CD14-positive monocyte (primary cell): ENCODE measurements around the gene CEP78. TPM values are rescaled to one million over a fixed set of nuclear protein-coding genes. Genes with fewer than 3 reads are reported as not detected.

Experiments used
- DNase-seq, 3 donors: peaks; one replicate each; pipeline ENCODE4 v3.0.0-alpha.2; 2011 to 2022
- H2AFZ ChIP-seq: 2 replicates; pipeline ENCODE4 v1.6.0; 2012; ENCODE audit warnings: mild to moderate bottlenecking, low read depth, low read length, inconsistent platforms; ENCODE audit not compliant: insufficient read depth, poor library complexity, severe bottlenecking
- H3K27ac ChIP-seq, 2 donors: 1 replicate in 1 of 2; 2 replicates in 1 of 2; pipeline ENCODE4 v1.5.1; 2012 to 2013; ENCODE audit warnings: low read length in 2 of 2, control low read depth in 1 of 2, inconsistent platforms in 1 of 2, low read depth in 1 of 2, mild to moderate bottlenecking in 1 of 2
- H3K27me3 ChIP-seq, 2 donors: one replicate each; pipeline versions ENCODE4 v1.6.0 to v1.6.1; 2011 to 2013; ENCODE audit warnings: low read length in 2 of 2; ENCODE audit not compliant: control insufficient read depth in 2 of 2, insufficient read depth in 2 of 2
- H3K36me3 ChIP-seq, 2 donors: replicated peaks in 1 of 2; 1 replicate in 1 of 2; 2 replicates in 1 of 2; pipeline versions ENCODE4 v1.5.1 to v1.6.1; 2012 to 2013; ENCODE audit warnings: low read length in 2 of 2, control low read depth in 1 of 2, inconsistent platforms in 1 of 2, mild to moderate bottlenecking in 1 of 2; ENCODE audit not compliant: insufficient read depth in 2 of 2, control insufficient read depth in 1 of 2
- H3K4me1 ChIP-seq, 2 donors: 1 replicate in 1 of 2; 2 replicates in 1 of 2; pipeline versions ENCODE4 v1.5.1 to v1.6.1; 2012 to 2013; ENCODE audit warnings: low read length in 2 of 2, control low read depth in 1 of 2, inconsistent platforms in 1 of 2, mild to moderate bottlenecking in 1 of 2, moderate library complexity in 1 of 2; ENCODE audit not compliant: insufficient read depth in 2 of 2, control insufficient read depth in 1 of 2
- H3K4me2 ChIP-seq: replicated peaks from 2 replicates; pipeline ENCODE3; 2012; ENCODE audit warnings: low read length, moderate library complexity, mild to moderate bottlenecking; ENCODE audit not compliant: poor library complexity, severe bottlenecking; ENCODE audit errors: extremely low read depth
- H3K4me3 ChIP-seq, 3 experiments: fragments of 200-600 bp in 1 of 3; sonication (generic) in 1 of 3; replicated peaks in 1 of 3; 1 replicate in 2 of 3; 2 replicates in 1 of 3; pipeline ENCODE4 v1.5.1; 2011 to 2013; ENCODE audit warnings: low read length in 3 of 3, mild to moderate bottlenecking in 3 of 3, control low read depth in 2 of 3, low read depth in 2 of 3, inconsistent platforms in 1 of 3, moderate library complexity in 1 of 3
- H3K79me2 ChIP-seq: 2 replicates; pipeline ENCODE4 v1.6.0; 2012; ENCODE audit warnings: mild to moderate bottlenecking, control low read depth, inconsistent platforms, low read length, moderate library complexity; ENCODE audit not compliant: insufficient read depth
- H3K9ac ChIP-seq: 2 replicates; pipeline ENCODE4 v1.6.0; 2017; ENCODE audit warnings: low read length, mild to moderate bottlenecking; ENCODE audit not compliant: insufficient read depth, poor library complexity, severe bottlenecking
- H3K9me3 ChIP-seq, 2 donors: replicated peaks in 1 of 2; 1 replicate in 1 of 2; 2 replicates in 1 of 2; pipeline versions ENCODE4 v1.5.1 to v1.6.1; 2012 to 2013; ENCODE audit warnings: low read length in 2 of 2, control low read depth in 1 of 2; ENCODE audit not compliant: control insufficient read depth in 1 of 2, insufficient read depth in 1 of 2
- H4K20me1 ChIP-seq: 2 replicates; pipeline ENCODE4 v1.6.0; 2012; ENCODE audit warnings: mild to moderate bottlenecking, low read length, control low read depth, moderate library complexity; ENCODE audit not compliant: insufficient read depth
- H3K27ac Mint-ChIP-seq, 7 donors: one replicate each; pipeline ENCODE4 v1.8.0; 2020; ENCODE audit warnings: mild to moderate bottlenecking in 7 of 7, mixed read lengths in 7 of 7, moderate library complexity in 6 of 7, inconsistent platforms in 2 of 7
- H3K27me3 Mint-ChIP-seq, 3 donors: one replicate each; pipeline ENCODE4 v1.8.0; 2021 to 2022; ENCODE audit warnings: low read depth in 3 of 3, mild to moderate bottlenecking in 3 of 3, mixed read lengths in 3 of 3, moderate library complexity in 3 of 3, inconsistent platforms in 1 of 3
- H3K36me3 Mint-ChIP-seq, 2 donors: one replicate each; pipeline ENCODE4 v1.8.0; 2020; ENCODE audit warnings: mixed read lengths in 2 of 2, inconsistent platforms in 1 of 2, mild to moderate bottlenecking in 1 of 2
- H3K4me1 Mint-ChIP-seq: one replicate; pipeline ENCODE4 v1.8.0; 2020; ENCODE audit warnings: mild to moderate bottlenecking, mixed read lengths
- H3K4me3 Mint-ChIP-seq, 2 donors: one replicate each; pipeline ENCODE4 v1.8.0; 2020; ENCODE audit warnings: mild to moderate bottlenecking in 2 of 2, mixed read lengths in 2 of 2, moderate library complexity in 1 of 2
- H3K9me3 Mint-ChIP-seq, 7 donors: one replicate each; pipeline ENCODE4 v1.8.0; 2020 to 2022; ENCODE audit warnings: mixed read lengths in 7 of 7, mild to moderate bottlenecking in 6 of 7, moderate library complexity in 6 of 7, inconsistent platforms in 2 of 7
- WGBS: methylation state at CpG from one replicate; pipeline ENCODE4 v1.1.5; 2013; ENCODE audit warnings: missing lambda C conversion rate; ENCODE audit not compliant: insufficient coverage; 5-methylcytosine and 5-hydroxymethylcytosine counted together
- intact Hi-C, 2 donors: fragments of 100-400 bp; cut with micrococcal nuclease; formaldehyde crosslinking; loops; one replicate each; pipeline versions ENCODE4 v1.15.0 to v1.15.1; 2023
- polyA plus RNA-seq, 3 donors: library from polyadenylated mRNA; depleted of rRNA in 1 of 3; unstranded in 2 of 3; stranded (reverse) in 1 of 3; fragments of 300-500 nt in 2 of 3; fragments of >200 nt in 1 of 3; fragmentation: Illumina TruSeq in 2 of 3; gene quantifications; 1 replicate in 2 of 3; 2 replicates in 1 of 3; pipeline ENCODE4 v1.2.3, GENCODE V29; 2012 to 2021
- TF ChIP-seq, protein P1 (sequence below): fragments of 200-600 bp; IDR thresholded peaks from one replicate; pipeline ENCODE4 v1.8.0; 2022; ENCODE audit warnings: antibody characterized with exemption, mild to moderate bottlenecking

CEP78 gene
- polyA plus RNA-seq, 3 donors, result 1.7 to 3.3 (median 2.5) TPM

- Mint-ChIP-seq H3K9me3 (peaks cover 0 to 3% (median 0%) of the 10 kb centered on the region in 7 donors), H3K4me3 (no peak overlapping the region), H3K36me3 (peaks cover 8 to 15% of the 10 kb centered on the region in 2 donors), H3K4me1 (peaks cover 14% of the 10 kb centered on the region), H3K27ac (no peak overlapping the region), H3K27me3 (no peaks in the 10 kb centered on the region)
- DNase-seq, result no peak
- H3K27me3 ChIP-seq, result no peaks in the 10 kb centered on the region
- no peaks in the 10 kb centered on the region for H3K9me3 ChIP-seq
- TF ChIP-seq, protein P1, sequence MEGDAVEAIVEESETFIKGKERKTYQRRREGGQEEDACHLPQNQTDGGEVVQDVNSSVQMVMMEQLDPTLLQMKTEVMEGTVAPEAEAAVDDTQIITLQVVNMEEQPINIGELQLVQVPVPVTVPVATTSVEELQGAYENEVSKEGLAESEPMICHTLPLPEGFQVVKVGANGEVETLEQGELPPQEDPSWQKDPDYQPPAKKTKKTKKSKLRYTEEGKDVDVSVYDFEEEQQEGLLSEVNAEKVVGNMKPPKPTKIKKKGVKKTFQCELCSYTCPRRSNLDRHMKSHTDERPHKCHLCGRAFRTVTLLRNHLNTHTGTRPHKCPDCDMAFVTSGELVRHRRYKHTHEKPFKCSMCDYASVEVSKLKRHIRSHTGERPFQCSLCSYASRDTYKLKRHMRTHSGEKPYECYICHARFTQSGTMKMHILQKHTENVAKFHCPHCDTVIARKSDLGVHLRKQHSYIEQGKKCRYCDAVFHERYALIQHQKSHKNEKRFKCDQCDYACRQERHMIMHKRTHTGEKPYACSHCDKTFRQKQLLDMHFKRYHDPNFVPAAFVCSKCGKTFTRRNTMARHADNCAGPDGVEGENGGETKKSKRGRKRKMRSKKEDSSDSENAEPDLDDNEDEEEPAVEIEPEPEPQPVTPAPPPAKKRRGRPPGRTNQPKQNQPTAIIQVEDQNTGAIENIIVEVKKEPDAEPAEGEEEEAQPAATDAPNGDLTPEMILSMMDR, result no peak
- H3K4me2 ChIP-seq, result no peak overlapping the region
- H2AFZ ChIP-seq, result no peak overlapping the region
- H3K4me3 ChIP-seq, result no peak overlapping the region
- no peaks in the 10 kb centered on the region for H3K36me3 ChIP-seq
- peaks cover 3 to 5% of the 10 kb centered on the region in 2 donors for H3K4me1 ChIP-seq
- no peaks in the 10 kb centered on the region for H4K20me1 ChIP-seq
- no peaks in the 10 kb centered on the region for H3K79me2 ChIP-seq
- intact Hi-C loops, result no loop called here
- no peak overlapping the region for H3K9ac ChIP-seq
- WGBS, result 100% methylated on average over 2 of the region's 6 CpGs
- H3K27ac ChIP-seq, result no peak overlapping the region
Observed at GRCh38 chr9:78309066-78309465, 73.2 kb downstream of the CEP78 start.

DNA sequence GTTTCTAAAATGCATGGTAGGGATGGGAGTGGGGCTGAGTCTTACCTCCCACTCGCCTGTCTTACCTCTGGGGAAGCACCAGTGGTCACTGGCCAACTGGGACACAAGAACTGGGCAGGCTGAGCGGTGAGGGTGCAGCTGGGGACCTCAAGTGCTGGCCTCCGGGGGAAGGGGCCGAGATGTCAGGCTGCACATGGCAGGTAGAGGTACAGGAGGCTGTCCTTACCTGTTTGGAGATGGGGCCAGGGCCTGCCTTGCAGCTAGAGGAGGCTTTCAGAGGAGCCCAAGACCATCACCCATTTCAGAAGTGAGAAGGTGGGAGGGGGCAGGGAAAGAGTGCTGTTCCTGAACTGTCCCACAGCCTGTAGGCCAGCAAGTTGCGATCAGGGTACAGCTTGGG is 75.2 kb downstream of the CEP78 start:
- H3K4me3 ChIP-seq, result no peak overlapping the region
- H3K9me3 ChIP-seq, result no peaks in the 10 kb centered on the region
- no peaks in the 10 kb centered on the region for H3K79me2 ChIP-seq
- H4K20me1 ChIP-seq, result no peaks in the 10 kb centered on the region
- Mint-ChIP-seq H3K36me3 (peaks cover 10 to 15% of the 10 kb centered on the region in 2 donors), H3K9me3 (peaks cover 0 to 3% (median 0%) of the 10 kb centered on the region in 7 donors), H3K27me3 (no peaks in the 10 kb centered on the region), H3K4me1 (peaks cover 15% of the 10 kb centered on the region), H3K27ac (no peak overlapping the region), H3K4me3 (no peak overlapping the region)
- 97% methylated on average over 5 of the region's 5 CpGs for WGBS
- H3K9ac ChIP-seq, result no peak overlapping the region
- peaks cover 0 to 5% of the 10 kb centered on the region in 2 donors for H3K4me1 ChIP-seq
- no peak overlapping the region for H2AFZ ChIP-seq
- H3K36me3 ChIP-seq, result no peaks in the 10 kb centered on the region
- no peak for DNase-seq
- no peak overlapping the region for H3K27ac ChIP-seq
- intact Hi-C loops, result no loop called here
- H3K27me3 ChIP-seq, result no peaks in the 10 kb centered on the region
- TF ChIP-seq, protein P1, result no peak
- no peak overlapping the region for H3K4me2 ChIP-seq
